ENCODE measurements around the gene UBE2QL1.
"Not testable (repeated sequence)": the region's sequence is repeated elsewhere in the genome, so short reads cannot be mapped to it uniquely, and the experiment has no call there.

The UBE2QL1 gene

DNA sequence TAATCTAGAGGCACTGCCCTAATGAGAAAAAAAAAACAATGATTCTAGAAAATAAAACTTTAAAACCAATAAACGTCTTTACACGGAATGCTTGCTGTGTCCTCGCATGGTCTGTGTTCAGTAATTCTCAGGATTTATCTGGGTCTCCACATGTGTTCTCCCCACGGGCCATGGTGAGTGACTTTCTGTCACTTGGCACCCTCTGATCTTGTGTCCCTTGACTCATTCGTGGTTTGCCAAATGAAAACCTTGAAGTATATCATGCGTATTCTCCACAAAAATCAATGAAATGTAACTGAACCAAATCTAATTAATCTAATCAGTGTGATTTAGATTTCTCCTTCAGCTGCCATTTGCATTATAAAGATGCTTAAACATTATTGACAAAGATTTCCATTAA is 48.0 kb downstream of the UBE2QL1 start:
- H3K9me3 Mint-ChIP-seq, result no peaks in the 10 kb centered on the region
- intact Hi-C loops (cut with micrococcal nuclease), result no loop called here
- H3K4me1 Mint-ChIP-seq (ENCODE audit: low read depth), result no peaks in the 10 kb centered on the region
- no peaks in the 10 kb centered on the region for H3K36me3 Mint-ChIP-seq (ENCODE audit: low read depth)
- H3K27ac Mint-ChIP-seq, result no peak overlapping the region
- H3K4me3 Mint-ChIP-seq, result no peak overlapping the region
- H3K27me3 Mint-ChIP-seq, result no peaks in the 10 kb centered on the region

DNA sequence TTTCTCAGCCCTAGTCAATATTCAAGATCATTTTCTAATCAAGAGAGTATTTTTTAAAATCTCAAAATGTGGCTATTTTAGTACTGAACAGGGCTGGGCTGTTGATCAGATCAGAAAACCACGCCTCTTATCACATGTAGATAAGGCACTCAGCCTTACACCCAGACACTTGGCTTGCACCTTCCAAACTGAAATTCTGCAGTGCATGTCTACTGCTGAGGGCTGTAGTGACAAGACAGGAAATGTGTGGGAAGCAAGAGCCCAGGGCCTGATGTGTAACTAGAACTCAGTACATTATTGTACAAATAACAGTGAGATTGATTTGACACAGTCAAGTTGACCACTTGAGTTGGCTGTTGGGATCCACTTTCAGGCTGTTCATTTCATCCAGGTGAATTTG is 48.6 kb downstream of the UBE2QL1 start:
- intact Hi-C loops (cut with micrococcal nuclease), result no loop called here
- Mint-ChIP-seq H3K27ac (no peak overlapping the region), H3K4me3 (no peak overlapping the region), H3K4me1 (ENCODE audit: low read depth) (no peaks in the 10 kb centered on the region), H3K36me3 (ENCODE audit: low read depth) (no peaks in the 10 kb centered on the region), H3K27me3 (no peaks in the 10 kb centered on the region), H3K9me3 (no peaks in the 10 kb centered on the region)

GRCh38 chr5:6498968-6499367 is 50.3 kb downstream of the UBE2QL1 start:
- no peak overlapping the region for H3K4me3 Mint-ChIP-seq
- no peak overlapping the region for H3K27ac Mint-ChIP-seq
- H3K36me3 Mint-ChIP-seq (ENCODE audit: low read depth), result no peaks in the 10 kb centered on the region
- intact Hi-C loops (cut with micrococcal nuclease), result no loop called here
- H3K4me1 Mint-ChIP-seq (ENCODE audit: low read depth), result no peaks in the 10 kb centered on the region
- H3K27me3 Mint-ChIP-seq, result no peaks in the 10 kb centered on the region
- peaks cover 8% of the 10 kb centered on the region for H3K9me3 Mint-ChIP-seq

DNA sequence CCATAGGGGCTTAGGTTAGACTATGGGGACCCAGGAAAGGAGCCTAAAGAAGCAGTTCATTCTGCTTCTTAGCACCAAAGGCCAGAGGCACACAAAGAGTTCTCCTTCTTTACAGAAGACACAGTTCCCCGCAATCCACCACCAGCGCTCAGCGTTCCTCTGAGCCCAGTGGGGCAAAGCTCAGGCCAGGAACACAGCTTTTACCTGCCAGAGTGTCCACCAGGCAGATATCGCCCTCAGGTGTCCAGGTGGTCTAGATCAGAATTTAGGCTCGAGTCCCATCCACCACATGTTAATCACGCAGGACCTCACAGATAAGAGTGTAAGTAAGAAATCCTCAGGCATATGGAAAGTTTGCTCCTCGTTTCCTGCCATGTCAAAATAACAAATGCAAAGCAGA is 53.0 kb downstream of the UBE2QL1 start:
- intact Hi-C loops (cut with micrococcal nuclease), result no loop called here
- no peaks in the 10 kb centered on the region for H3K36me3 Mint-ChIP-seq (ENCODE audit: low read depth)
- H3K27ac Mint-ChIP-seq, result no peak overlapping the region
- peaks cover 8% of the 10 kb centered on the region for H3K9me3 Mint-ChIP-seq
- H3K27me3 Mint-ChIP-seq, result peaks cover 11% of the 10 kb centered on the region
- H3K4me1 Mint-ChIP-seq (ENCODE audit: low read depth), result no peaks in the 10 kb centered on the region
- no peak overlapping the region for H3K4me3 Mint-ChIP-seq

GRCh38 chr5:6502421-6502820 is 53.8 kb downstream of the UBE2QL1 start:
- no peaks in the 10 kb centered on the region for H3K36me3 Mint-ChIP-seq (ENCODE audit: low read depth)
- H3K4me3 Mint-ChIP-seq, result no peak overlapping the region
- no peaks in the 10 kb centered on the region for H3K4me1 Mint-ChIP-seq (ENCODE audit: low read depth)
- H3K27me3 Mint-ChIP-seq, result peaks cover 15% of the 10 kb centered on the region
- intact Hi-C loops (cut with micrococcal nuclease), result no loop called here
- H3K9me3 Mint-ChIP-seq, result peaks cover 8% of the 10 kb centered on the region
- H3K27ac Mint-ChIP-seq, result no peak overlapping the region

- Mint-ChIP-seq H3K4me1 (ENCODE audit: low read depth) (no peaks in the 10 kb centered on the region), H3K36me3 (ENCODE audit: low read depth) (no peaks in the 10 kb centered on the region), H3K9me3 (peaks cover 8% of the 10 kb centered on the region), H3K27ac (no peak overlapping the region), H3K27me3 (peaks cover 15% of the 10 kb centered on the region), H3K4me3 (no peak overlapping the region)
- intact Hi-C loops (cut with micrococcal nuclease), result no loop called here
Observed at GRCh38 chr5:6503342-6503741, 54.7 kb downstream of the UBE2QL1 start.

DNA sequence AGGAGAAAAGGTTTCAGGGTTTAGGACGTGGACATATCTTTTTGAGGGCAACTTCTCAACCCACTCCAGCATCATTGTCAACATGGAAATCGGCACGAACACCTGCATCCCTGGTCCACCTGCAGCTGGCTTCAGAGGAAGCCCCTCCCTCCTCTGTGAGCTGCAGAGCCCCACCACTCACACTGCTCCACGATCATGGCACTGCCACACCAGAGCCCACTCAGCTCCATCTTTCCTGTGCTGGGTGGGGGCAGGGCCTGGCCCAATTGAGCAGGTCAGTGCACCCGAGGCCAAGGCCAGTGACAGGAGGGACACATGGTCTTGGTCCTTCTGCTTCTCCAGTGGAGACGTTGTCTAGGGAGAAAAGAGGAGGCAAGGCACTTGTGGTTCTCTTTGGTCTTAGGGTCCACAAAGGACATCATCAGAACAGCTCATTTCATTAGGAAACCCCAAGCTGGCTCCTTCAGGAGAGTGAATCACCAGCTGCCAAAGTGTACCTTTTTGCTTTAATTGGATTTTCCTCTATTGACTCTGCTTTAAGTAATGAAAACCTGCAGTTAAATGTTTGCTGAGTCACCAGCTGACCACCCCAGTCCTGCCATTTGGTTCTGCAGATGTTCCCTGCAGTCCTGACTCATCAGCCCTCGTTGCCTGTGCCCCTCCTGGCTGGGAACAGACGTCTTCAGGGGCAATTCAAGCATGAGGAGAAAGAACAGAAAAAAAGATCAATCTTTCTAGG is 56.2 kb downstream of the UBE2QL1 start:
- peaks cover 15% of the 10 kb centered on the region for H3K27me3 Mint-ChIP-seq
- intact Hi-C loops (cut with micrococcal nuclease), result no loop called here
- H3K27ac Mint-ChIP-seq, result no peak overlapping the region
- H3K4me1 Mint-ChIP-seq (ENCODE audit: low read depth), result no peaks in the 10 kb centered on the region
- H3K4me3 Mint-ChIP-seq, result no peak overlapping the region
- H3K9me3 Mint-ChIP-seq, result peaks cover 8% of the 10 kb centered on the region
- H3K36me3 Mint-ChIP-seq (ENCODE audit: low read depth), result no peaks in the 10 kb centered on the region

DNA sequence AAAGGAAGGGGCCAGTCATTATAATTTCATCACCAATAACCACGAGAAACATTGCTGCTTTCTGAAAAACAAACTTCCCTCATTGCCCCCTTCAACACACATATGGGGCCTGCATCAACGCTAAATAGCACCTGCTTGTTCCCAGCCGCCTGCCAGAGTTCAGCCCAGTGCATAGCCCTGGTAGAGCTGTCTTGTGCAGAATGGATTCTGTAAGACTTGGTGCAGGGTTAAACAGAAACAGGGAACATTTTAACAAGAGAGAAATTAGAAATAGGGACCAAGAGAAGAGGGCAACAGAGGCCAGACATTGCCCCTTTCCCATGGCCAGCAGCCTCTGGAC is 56.7 kb downstream of the UBE2QL1 start:
- intact Hi-C loops (cut with micrococcal nuclease), result no loop called here
- no peaks in the 10 kb centered on the region for H3K4me1 Mint-ChIP-seq (ENCODE audit: low read depth)
- H3K27ac Mint-ChIP-seq, result no peak overlapping the region
- peaks cover 8% of the 10 kb centered on the region for H3K9me3 Mint-ChIP-seq
- H3K4me3 Mint-ChIP-seq, result no peak overlapping the region
- peaks cover 15% of the 10 kb centered on the region for H3K27me3 Mint-ChIP-seq
- H3K36me3 Mint-ChIP-seq (ENCODE audit: low read depth), result no peaks in the 10 kb centered on the region

GRCh38 chr5:6505783-6506557 is 57.3 kb downstream of the UBE2QL1 start:
- H3K27me3 Mint-ChIP-seq, result peaks cover 15% of the 10 kb centered on the region
- intact Hi-C loops (cut with micrococcal nuclease), result no loop called here
- no peak overlapping the region for H3K27ac Mint-ChIP-seq
- no peaks in the 10 kb centered on the region for H3K4me1 Mint-ChIP-seq (ENCODE audit: low read depth)
- H3K4me3 Mint-ChIP-seq, result no peak overlapping the region
- H3K36me3 Mint-ChIP-seq (ENCODE audit: low read depth), result no peaks in the 10 kb centered on the region
- peaks cover 8% of the 10 kb centered on the region for H3K9me3 Mint-ChIP-seq

- Mint-ChIP-seq H3K27ac (no peak overlapping the region), H3K36me3 (ENCODE audit: low read depth) (no peaks in the 10 kb centered on the region), H3K27me3 (peaks cover 15% of the 10 kb centered on the region), H3K4me1 (ENCODE audit: low read depth) (no peaks in the 10 kb centered on the region), H3K9me3 (peaks cover 8% of the 10 kb centered on the region), H3K4me3 (no peak overlapping the region)
- intact Hi-C loops (cut with micrococcal nuclease), result no loop called here
Observed at GRCh38 chr5:6506611-6507010, 58.0 kb downstream of the UBE2QL1 start.

DNA sequence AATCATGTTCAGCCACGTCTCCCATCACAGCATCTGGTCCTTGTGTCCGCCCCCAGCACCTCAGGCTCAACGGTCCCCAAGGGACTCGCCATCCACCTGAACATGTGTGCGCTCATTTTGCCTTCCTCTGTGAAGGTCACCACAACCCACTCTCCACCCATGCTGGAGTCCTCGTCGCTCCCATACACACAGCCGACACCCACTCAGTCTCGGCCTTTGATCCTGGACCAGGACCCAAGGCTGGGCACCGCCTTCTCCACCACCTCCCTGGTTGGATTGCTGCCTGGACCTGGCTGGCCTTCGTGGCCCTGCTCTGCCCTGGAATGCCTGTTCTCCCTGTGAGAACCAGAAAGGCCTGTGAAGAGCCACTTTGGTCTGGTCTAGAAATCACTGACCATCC is 60.3 kb downstream of the UBE2QL1 start:
- intact Hi-C loops (cut with micrococcal nuclease), result no loop called here
- H3K4me3 Mint-ChIP-seq, result no peak overlapping the region
- H3K36me3 Mint-ChIP-seq (ENCODE audit: low read depth), result no peaks in the 10 kb centered on the region
- H3K9me3 Mint-ChIP-seq, result no peaks in the 10 kb centered on the region
- H3K4me1 Mint-ChIP-seq (ENCODE audit: low read depth), result no peaks in the 10 kb centered on the region
- H3K27ac Mint-ChIP-seq, result no peak overlapping the region
- peaks cover 15% of the 10 kb centered on the region for H3K27me3 Mint-ChIP-seq

GRCh38 chr5:6510132-6510531 is 61.5 kb downstream of the UBE2QL1 start:
- Mint-ChIP-seq H3K9me3 (no peaks in the 10 kb centered on the region), H3K4me1 (ENCODE audit: low read depth) (no peaks in the 10 kb centered on the region), H3K4me3 (no peak overlapping the region), H3K36me3 (ENCODE audit: low read depth) (no peaks in the 10 kb centered on the region), H3K27ac (no peak overlapping the region), H3K27me3 (peaks cover 15% of the 10 kb centered on the region)
- intact Hi-C loops (cut with micrococcal nuclease), result no loop called here

DNA sequence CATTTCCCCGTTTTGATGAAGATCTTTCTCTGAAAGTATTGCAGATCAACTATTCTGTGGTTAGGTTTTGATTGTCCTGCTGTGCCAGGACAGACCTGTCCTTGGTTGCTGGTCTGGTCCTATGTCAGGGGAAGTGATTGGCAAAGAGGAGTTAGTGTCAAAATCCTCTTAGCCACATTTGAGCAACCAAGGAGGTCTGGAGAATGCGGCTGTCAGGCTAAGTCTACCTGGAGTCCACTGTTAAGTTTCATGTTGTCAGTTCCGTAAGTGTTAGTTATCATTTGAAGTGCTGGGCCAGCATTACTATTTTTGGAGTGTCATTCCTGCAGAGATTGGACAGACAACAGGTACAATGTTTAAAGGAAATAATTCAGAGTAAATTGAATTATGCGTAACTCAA is 62.3 kb downstream of the UBE2QL1 start:
- intact Hi-C loops (cut with micrococcal nuclease), result no loop called here
- H3K27ac Mint-ChIP-seq, result no peak overlapping the region
- peaks cover 10% of the 10 kb centered on the region for H3K27me3 Mint-ChIP-seq
- no peaks in the 10 kb centered on the region for H3K9me3 Mint-ChIP-seq
- no peaks in the 10 kb centered on the region for H3K4me1 Mint-ChIP-seq (ENCODE audit: low read depth)
- H3K36me3 Mint-ChIP-seq (ENCODE audit: low read depth), result no peaks in the 10 kb centered on the region
- H3K4me3 Mint-ChIP-seq, result no peak overlapping the region

DNA sequence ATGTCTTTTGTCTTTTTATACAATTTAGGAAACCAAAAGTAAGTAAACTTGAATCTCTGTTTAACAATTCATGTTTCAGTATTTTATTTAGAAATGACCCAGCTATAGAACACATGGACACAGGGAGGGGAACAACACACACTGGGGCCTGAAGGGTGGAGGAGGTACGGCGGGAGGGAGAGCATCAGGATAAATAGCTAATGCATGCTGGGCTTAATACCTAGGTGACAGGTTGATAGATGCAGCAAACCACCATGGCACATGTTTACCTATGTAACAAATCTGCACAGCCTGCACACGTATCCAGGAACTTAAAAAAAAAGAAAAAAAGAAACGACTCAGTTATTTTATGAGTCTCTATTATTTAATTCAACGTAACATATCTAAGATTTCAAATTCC is 67.2 kb downstream of the UBE2QL1 start:
- H3K9me3 Mint-ChIP-seq; H3K27me3 Mint-ChIP-seq; H3K4me1 Mint-ChIP-seq (ENCODE audit: low read depth); H3K4me3 Mint-ChIP-seq; intact Hi-C loops (cut with micrococcal nuclease); H3K27ac Mint-ChIP-seq; H3K36me3 Mint-ChIP-seq (ENCODE audit: low read depth): not testable (repeated sequence)

DNA sequence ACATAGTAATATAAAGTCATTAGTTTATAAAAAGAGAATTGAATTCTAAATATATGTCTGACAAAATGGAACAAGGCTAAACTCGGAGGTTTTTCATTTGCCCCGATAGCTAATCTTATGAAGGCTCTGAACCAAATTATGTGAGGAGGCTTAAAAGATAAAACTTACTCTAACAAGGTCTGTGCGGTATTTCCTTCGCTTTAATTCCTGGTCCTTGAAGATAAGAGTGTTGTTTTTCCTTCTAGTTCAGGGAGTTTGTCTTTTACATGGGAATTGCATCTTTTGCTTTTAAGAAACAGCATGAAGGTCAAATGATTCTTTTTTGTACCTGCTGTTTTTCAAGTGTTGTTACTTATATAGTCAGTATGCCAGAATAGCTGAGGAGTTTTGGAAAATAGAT is 68.2 kb downstream of the UBE2QL1 start:
- H3K9me3 Mint-ChIP-seq, result no peaks in the 10 kb centered on the region
- H3K36me3 Mint-ChIP-seq (ENCODE audit: low read depth), result no peaks in the 10 kb centered on the region
- H3K27me3 Mint-ChIP-seq, result no peaks in the 10 kb centered on the region
- intact Hi-C loops (cut with micrococcal nuclease), result no loop called here
- H3K27ac Mint-ChIP-seq, result no peak overlapping the region
- H3K4me3 Mint-ChIP-seq, result no peak overlapping the region
- H3K4me1 Mint-ChIP-seq (ENCODE audit: low read depth), result no peaks in the 10 kb centered on the region

Data from dendritic cell treated with granulocyte-macrophage colony-stimulating factor and Interleukin-4, amounts not matched to agents 40 ng/mL and 50 ng/mL, for 4 days (primary cell).